Endodermal cell (in vitro differentiated cells): ENCODE results near the gene GRIK4. TPM values are rescaled to one million over a fixed set of nuclear protein-coding genes. Genes with fewer than 3 reads are reported as not detected.

Source experiments
- DNase-seq: peaks from one replicate; pipeline ENCODE4 v3.0.0-alpha.2; 2017
- H3K27ac ChIP-seq: 2 replicates; pipeline ENCODE4 v1.5.1; 2013; ENCODE audit warnings: mild to moderate bottlenecking, low read depth, low read length, moderate library complexity
- H3K27me3 ChIP-seq: 2 replicates; pipeline ENCODE4 v1.6.1; 2013; ENCODE audit warnings: mild to moderate bottlenecking, low read length, moderate library complexity; ENCODE audit not compliant: insufficient read depth, control insufficient read depth, poor library complexity, severe bottlenecking
- H3K36me3 ChIP-seq: 2 replicates; pipeline ENCODE4 v1.7.0; 2013; ENCODE audit warnings: mild to moderate bottlenecking, low read length, moderate library complexity; ENCODE audit not compliant: control insufficient read depth, insufficient read depth
- H3K4me1 ChIP-seq: one replicate; pipeline ENCODE4 v1.7.0; 2013; ENCODE audit warnings: low read length; ENCODE audit not compliant: control insufficient read depth, insufficient read depth
- H3K4me3 ChIP-seq: 2 replicates; pipeline ENCODE4 v1.5.1; 2013; ENCODE audit warnings: mild to moderate bottlenecking, low read length, moderate library complexity
- H3K9ac ChIP-seq: 2 replicates; pipeline ENCODE4 v1.6.1; 2013; ENCODE audit warnings: mild to moderate bottlenecking, low read length, moderate library complexity; ENCODE audit not compliant: poor library complexity, severe bottlenecking; ENCODE audit errors: extremely low read depth
- H3K9me3 ChIP-seq: 2 replicates; pipeline ENCODE4 v1.6.1; 2013; ENCODE audit warnings: mild to moderate bottlenecking, low read length, moderate library complexity; ENCODE audit not compliant: control insufficient read depth
- H3K27ac Mint-ChIP-seq: 2 replicates; pipeline ENCODE4 v1.8.0; 2020; ENCODE audit warnings: mixed read lengths
- H3K27me3 Mint-ChIP-seq: 2 replicates; pipeline ENCODE4 v1.8.0; 2021; ENCODE audit warnings: mild to moderate bottlenecking, mixed read lengths; ENCODE audit not compliant: insufficient read depth
- H3K36me3 Mint-ChIP-seq: 2 replicates; pipeline ENCODE4 v1.8.0; 2020; ENCODE audit warnings: low read depth, mixed read lengths
- H3K4me1 Mint-ChIP-seq: 2 replicates; pipeline ENCODE4 v1.8.0; 2020; ENCODE audit warnings: mixed read lengths
- H3K4me3 Mint-ChIP-seq: 2 replicates; pipeline ENCODE4 v1.8.0; 2020; ENCODE audit warnings: mild to moderate bottlenecking, moderate library complexity, mixed read lengths
- H3K9me3 Mint-ChIP-seq: 2 replicates; pipeline ENCODE4 v1.8.0; 2020; ENCODE audit warnings: mild to moderate bottlenecking, mixed read lengths
- CTCF ChIP-seq: fragments of 200-600 bp; sonication (generic); conservative IDR thresholded peaks from 2 replicates; pipeline ENCODE4 v1.5.0; 2021; ENCODE audit warnings: antibody characterized with exemption, mild to moderate bottlenecking
- WGBS, 2 experiments: methylation state at CpG; one replicate each; pipeline versions ENCODE4 v1.1.5 to v1.1.7; 2013; ENCODE audit warnings: missing lambda C conversion rate in 2 of 2, mixed read lengths in 1 of 2; ENCODE audit not compliant: insufficient coverage in 1 of 2, insufficient read length in 1 of 2; 5-methylcytosine and 5-hydroxymethylcytosine counted together
- total RNA-seq, 2 donors: library from RNA; stranded (reverse); fragmentation: NEBNext Ultra II Directional in 1 of 2; extraction: Animal tissue kit (Norgen Biotek cat#: 25700) in 1 of 2; gene quantifications; 2 replicates in 1 of 2; 3 replicates in 1 of 2; pipeline ENCODE4 v1.2.1, GENCODE V29; 2021

Gene GRIK4
- total RNA-seq, 2 donors from 2014 or later: 1.7 to 3.5 TPM

DNA sequence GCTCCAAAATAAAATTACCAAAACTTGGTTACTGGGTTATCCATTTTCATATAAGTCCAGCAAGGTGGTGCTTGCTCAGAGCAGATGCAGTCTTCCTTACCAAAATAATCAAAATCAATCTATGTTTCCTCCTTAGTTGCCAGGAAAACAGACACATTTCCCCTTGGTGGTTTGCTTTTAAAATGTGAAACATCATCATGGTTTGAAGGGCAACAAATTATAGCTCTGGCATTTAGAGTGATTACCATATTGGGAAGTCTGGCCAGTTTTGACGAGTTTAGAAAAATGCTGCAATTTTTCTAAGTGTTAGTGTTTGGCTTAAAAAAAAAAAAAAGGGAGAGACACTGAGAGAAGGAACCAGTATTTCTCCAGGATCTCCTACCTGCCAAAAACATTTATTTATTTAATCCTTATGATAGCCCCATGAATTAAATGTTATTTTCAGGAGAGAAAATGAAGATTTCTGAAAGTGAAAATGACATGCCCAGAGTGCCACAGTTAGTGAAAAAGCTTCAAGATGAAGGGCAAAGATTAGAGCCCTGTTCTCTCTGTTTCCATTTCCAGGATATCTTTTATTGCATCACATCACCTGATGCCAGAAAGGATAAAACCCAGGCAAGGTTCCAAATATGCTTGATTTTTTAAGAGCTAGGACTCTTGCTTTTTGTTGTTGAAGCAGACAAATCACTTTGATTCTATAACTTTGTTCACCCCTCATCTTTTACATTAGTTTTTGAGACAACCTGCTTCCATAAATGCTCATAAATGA, 482.7 kb downstream of the GRIK4 start:
- Mint-ChIP-seq H3K4me3 (no peak overlapping the region), H3K27ac (no peak overlapping the region), H3K27me3 (no peaks in the 10 kb centered on the region), H3K4me1 (peaks cover 28% of the 10 kb centered on the region), H3K36me3 (no peaks in the 10 kb centered on the region), H3K9me3 (no peaks in the 10 kb centered on the region)
- WGBS, 2 experiments: 90 to 94% methylated on average over 1 of the region's 1 CpG
- Histone ChIP-seq H3K36me3 (no peaks in the 10 kb centered on the region), H3K27me3 (no peaks in the 10 kb centered on the region), H3K4me1 (peaks cover 10% of the 10 kb centered on the region), H3K9me3 (no peaks in the 10 kb centered on the region), H3K27ac (no peak overlapping the region), H3K4me3 (no peak overlapping the region), H3K9ac (no peak overlapping the region)
- no peak for TF ChIP-seq CTCF
- DNase-seq: no peak

GRCh38 chr11:120995184-120995583, 483.6 kb downstream of the GRIK4 start:
- Mint-ChIP-seq H3K4me3 (no peak overlapping the region), H3K9me3 (no peaks in the 10 kb centered on the region), H3K36me3 (no peaks in the 10 kb centered on the region), H3K27me3 (no peaks in the 10 kb centered on the region), H3K27ac (no peak overlapping the region), H3K4me1 (peaks cover 25% of the 10 kb centered on the region)
- 98% methylated on average over 2 of the region's 2 CpGs; no CpG with 5 or more reads in 1 of the 2 experiments for WGBS, 2 experiments
- H3K9me3 ChIP-seq: no peaks in the 10 kb centered on the region
- no peaks in the 10 kb centered on the region for H3K27me3 ChIP-seq
- no peaks in the 10 kb centered on the region for H3K36me3 ChIP-seq
- no peak overlapping the region for H3K9ac ChIP-seq
- H3K4me3 ChIP-seq: no peak overlapping the region
- no peak overlapping the region for H3K27ac ChIP-seq
- no peak for DNase-seq
- H3K4me1 ChIP-seq: peaks cover 10% of the 10 kb centered on the region
- no peak for TF ChIP-seq CTCF

- Histone ChIP-seq H3K9ac (no peak overlapping the region), H3K27ac (no peak overlapping the region), H3K9me3 (no peaks in the 10 kb centered on the region), H3K4me1 (peaks cover 10% of the 10 kb centered on the region), H3K36me3 (no peaks in the 10 kb centered on the region), H3K4me3 (no peak overlapping the region), H3K27me3 (no peaks in the 10 kb centered on the region)
- no peak for TF ChIP-seq CTCF
- Mint-ChIP-seq H3K9me3 (no peaks in the 10 kb centered on the region), H3K36me3 (no peaks in the 10 kb centered on the region), H3K4me1 (peaks cover 25% of the 10 kb centered on the region), H3K27ac (no peak overlapping the region), H3K27me3 (no peaks in the 10 kb centered on the region), H3K4me3 (no peak overlapping the region)
- 91 to 100% methylated on average over 2 to 5 of the region's 5 CpGs for WGBS, 2 experiments
- DNase-seq: no peak
Measured at GRCh38 chr11:120996973-120997372, 485.4 kb downstream of the GRIK4 start.
